Stimulated activated CD4-positive, alpha-beta T cell treated with anti-CD3 and anti-CD28 coated beads, Interleukin-4, amount 100 ng/mL, for 1 hour (primary cell): ENCODE results near the gene MTFR2.

Experiments
- DNase-seq: peaks from one replicate; pipeline ENCODE4 v3.0.0-alpha.2; 2020

The MTFR2 gene

GRCh38 chr6:136181512-136181833 is 68.6 kb downstream of the MTFR2 start:
- no peak for DNase-seq
